GM12878 (cell line): Measurements from ENCODE around the gene ZNF777. TPM values are rescaled to one million over a fixed set of nuclear protein-coding genes. Genes with fewer than 3 reads are reported as not detected.
"Not testable (repeated sequence)": the region's sequence is repeated elsewhere in the genome, so short reads cannot be mapped to it uniquely, and the experiment has no call there.

ENCODE experiments used
- ATAC-seq: fragments of 200-7000 bp; cut with Tn5 transposase; 3 replicates; pipeline ENCODE4 v1.9.1; 2020; ENCODE audit warnings: mild to moderate bottlenecking, moderate library complexity
- BruUV-seq: library from RNA; stranded (reverse); fragments of 400-500 nt; replicated peaks from 2 replicates; lab custom pipeline; 2021; lab: Mats Ljungman, UMichigan
- CTCF ChIA-PET: fragments of 300-600 bp; sonication (Branson Sonifier 250); formaldehyde crosslinking; extraction: SDS; loops from one replicate; lab custom pipeline; 2021; ENCODE audit warnings: inconsistent platforms; lab: Yijun Ruan, JAX
- POLR2A ChIA-PET: fragments of 350-600 bp; formaldehyde crosslinking; extraction: SDS; loops from one replicate; lab custom pipeline; 2021; ENCODE audit warnings: inconsistent platforms; lab: Charles Lee
- RAD21 ChIA-PET: fragments of 300-600 bp; sonication (Branson Sonifier 250); formaldehyde crosslinking; loops from one replicate; lab custom pipeline; 2023; ENCODE audit warnings: antibody characterized with exemption; ENCODE audit not compliant: unreplicated experiment; lab: Charles Lee
- SMC1A ChIA-PET: fragments of 300-600 bp; sonication (Branson Sonifier 250); formaldehyde crosslinking; loops from one replicate; lab custom pipeline; 2023; ENCODE audit not compliant: unreplicated experiment, uncharacterized antibody; lab: Charles Lee
- DNase-seq: peaks from one replicate; pipeline ENCODE4 v3.0.0-alpha.2; 2011; ENCODE audit warnings: low read depth, low spot score
- FAIRE-seq: peaks from 3 replicates; lab custom pipeline; 2011; peaks lifted over from hg19 to GRCh38; lab: Jason Lieb, UNC
- H2AFZ ChIP-seq: 2 replicates; pipeline ENCODE4 v1.6.0; 2011; ENCODE audit warnings: low read depth, low read length, control low read depth; ENCODE audit not compliant: control insufficient read depth
- H3K27ac ChIP-seq: 2 replicates; pipeline ENCODE4 v1.5.1; 2011; ENCODE audit warnings: control low read depth; ENCODE audit not compliant: control insufficient read depth, insufficient read depth
- H3K27me3 ChIP-seq, 2 experiments: replicated peaks in 1 of 2; 2 replicates each; pipeline versions ENCODE4 v1.6.0 to v1.6.1; 2011; ENCODE audit warnings: low read length in 1 of 2; ENCODE audit not compliant: control insufficient read depth in 2 of 2, insufficient read depth in 2 of 2
- H3K36me3 ChIP-seq, 2 experiments: 2 replicates each; pipeline ENCODE4 v1.5.1; 2011; ENCODE audit warnings: low read length in 1 of 2; ENCODE audit not compliant: control insufficient read depth in 2 of 2, insufficient read depth in 2 of 2
- H3K4me1 ChIP-seq: 2 replicates; pipeline ENCODE4 v1.6.1; 2011; ENCODE audit warnings: mild to moderate bottlenecking, low read length, moderate library complexity, mixed read lengths; ENCODE audit not compliant: control insufficient read depth, insufficient read depth
- H3K4me2 ChIP-seq: 2 replicates; pipeline ENCODE4 v1.6.0; 2011; ENCODE audit warnings: control low read depth; ENCODE audit not compliant: control insufficient read depth, insufficient read depth
- H3K4me3 ChIP-seq: fragments of 200-600 bp; sonication (generic); 2 replicates; pipeline ENCODE4 v1.5.1; 2016
- H3K79me2 ChIP-seq: 2 replicates; pipeline ENCODE4 v1.6.0; 2011; ENCODE audit warnings: low read length; ENCODE audit not compliant: control insufficient read depth, insufficient read depth
- H3K9ac ChIP-seq: 2 replicates; pipeline ENCODE4 v1.8.0; 2011; ENCODE audit warnings: low read length, control low read depth, mixed read lengths; ENCODE audit not compliant: control insufficient read depth, insufficient read depth
- H3K9me3 ChIP-seq: replicated peaks from 3 replicates; pipeline ENCODE4 v1.5.1; 2011; ENCODE audit warnings: mild to moderate bottlenecking, low read length; ENCODE audit not compliant: control insufficient read depth, insufficient read depth
- H4K20me1 ChIP-seq: 2 replicates; pipeline ENCODE4 v1.6.0; 2011; ENCODE audit not compliant: control insufficient read depth, insufficient read depth
- WGBS: methylation state at CpG from one replicate; pipeline ENCODE4 v1.1.6; 2016; ENCODE audit warnings: low lambda C conversion rate; ENCODE audit not compliant: insufficient replicate concordance, insufficient coverage; ENCODE audit errors: missing lambda C conversion rate; 5-methylcytosine and 5-hydroxymethylcytosine counted together
- in situ Hi-C: fragments of 300-500 bp; cut with MboI; formaldehyde crosslinking; loops from 9 replicates; pipeline ENCODE4 v1.14.3; 2018; ENCODE audit warnings: mixed read lengths
- intact Hi-C: fragments of 100-400 bp; cut with micrococcal nuclease; formaldehyde crosslinking; loops from one replicate; pipeline ENCODE4 v1.14.2; 2022; ENCODE audit not compliant: unreplicated experiment
- polyA plus RNA-seq, 11 experiments: library from polyadenylated mRNA; depleted of rRNA in 4 of 11; unstranded in 6 of 11; stranded (reverse) in 5 of 11; fragments of >200 nt; fragmentation: Nextera tagmentation in 4 of 11; fragmentation: Illumina TruSeq in 1 of 11; extraction: Ambion mirVana in 4 of 11; extraction: Trizol in 1 of 11; gene quantifications; 1 replicate in 1 of 11; 2 replicates in 10 of 11; pipeline versions ENCODE4 v1.2.1 to v1.2.3, GENCODE V29; 2011 to 2016; ENCODE audit warnings: inconsistent platforms in 2 of 11, missing spikeins in 2 of 11, low read depth in 1 of 11
- total RNA-seq, 4 experiments: library from RNA; depleted of rRNA in 3 of 4; stranded (reverse); fragments of >200 nt in 3 of 4; fragmentation: Illumina TruSeq in 1 of 4; extraction: Trizol in 1 of 4; gene quantifications; 2 replicates each; pipeline versions ENCODE4 v1.2.1 to v1.2.3, GENCODE V29; 2013 to 2021

Gene ZNF777
- total and polyA plus RNA-seq, 10 of the 15 experiments (the other 5 are each of a cell fraction or from before 2014, with no cell fraction given), result 0.03 to 16.0 (median 3.7) TPM

- BruUV-seq, result not testable (repeated sequence)
Measured at GRCh38 chr7:149388550-149389335, 72.1 kb downstream of the ZNF777 start.

GRCh38 chr7:149386514-149386913 lies 74.3 kb downstream of the ZNF777 start:
- DNase-seq, in situ Hi-C loops, H2AFZ ChIP-seq, RAD21 ChIA-PET, ATAC-seq, intact Hi-C loops, H4K20me1 ChIP-seq, POLR2A ChIA-PET, H3K4me2 ChIP-seq, BruUV-seq, H3K9ac ChIP-seq, H3K9me3 ChIP-seq, SMC1A ChIA-PET, H3K4me1 ChIP-seq, H3K36me3 ChIP-seq, H3K4me3 ChIP-seq, CTCF ChIA-PET, H3K27me3 ChIP-seq, H3K27ac ChIP-seq, H3K79me2 ChIP-seq: not testable (repeated sequence)
- WGBS, result 25% methylated on average over 4 of the region's 4 CpGs
- peak; percentile 38 for FAIRE-seq

More at GRCh38 chr7:149388550-149389335, 72.1 kb downstream of the ZNF777 start:
- H2AFZ ChIP-seq, intact Hi-C loops, H4K20me1 ChIP-seq, H3K9me3 ChIP-seq, H3K4me3 ChIP-seq, FAIRE-seq, RAD21 ChIA-PET, H3K9ac ChIP-seq, CTCF ChIA-PET, H3K4me2 ChIP-seq, in situ Hi-C loops, DNase-seq, H3K27me3 ChIP-seq, H3K36me3 ChIP-seq, H3K4me1 ChIP-seq, H3K27ac ChIP-seq, H3K79me2 ChIP-seq, ATAC-seq, POLR2A ChIA-PET, SMC1A ChIA-PET: not testable (repeated sequence)
- WGBS, result 9% methylated on average over 6 of the region's 6 CpGs
